GM23338 (cell line): ENCODE data around the gene TGOLN2. TPM values are rescaled to one million over a fixed set of nuclear protein-coding genes. Genes with fewer than 3 reads are reported as not detected.

Experiments used
- ATAC-seq: fragments of 200-7000 bp; cut with Tn5 transposase; 3 replicates; pipeline ENCODE4 v1.9.1; 2020
- DNase-seq: peaks from one replicate; pipeline ENCODE4 v3.0.0-alpha.2; 2015; ENCODE audit warnings: low spot score
- H2AFZ ChIP-seq: fragments of 200-600 bp; sonication (generic); 2 replicates; pipeline ENCODE4 v1.8.0; 2016; ENCODE audit warnings: antibody characterized with exemption, mild to moderate bottlenecking, moderate library complexity
- H3F3A ChIP-seq: fragments of 200-600 bp; sonication (generic); replicated peaks from 2 replicates; pipeline ENCODE4 v1.8.0; 2017; ENCODE audit warnings: antibody characterized with exemption, mixed run types, low read depth
- H3K27ac ChIP-seq: fragments of 200-600 bp; sonication (generic); 2 replicates; pipeline ENCODE4 v1.6.1; 2016; ENCODE audit warnings: low read depth
- H3K27me3 ChIP-seq: fragments of 200-600 bp; sonication (generic); 2 replicates; pipeline ENCODE4 v1.8.0; 2016; ENCODE audit warnings: mild to moderate bottlenecking, mixed run types, moderate library complexity; ENCODE audit not compliant: insufficient read depth
- H3K36me3 ChIP-seq: fragments of 200-600 bp; sonication (generic); 2 replicates; pipeline ENCODE4 v1.8.0; 2016; ENCODE audit warnings: mild to moderate bottlenecking; ENCODE audit not compliant: insufficient read depth
- H3K4me1 ChIP-seq: fragments of 200-600 bp; sonication (generic); 2 replicates; pipeline ENCODE4 v1.8.0; 2016; ENCODE audit warnings: mild to moderate bottlenecking, moderate library complexity; ENCODE audit not compliant: insufficient read depth
- H3K4me2 ChIP-seq: fragments of 200-600 bp; sonication (generic); 2 replicates; pipeline ENCODE4 v1.7.1; 2017; ENCODE audit warnings: mixed run types
- H3K4me3 ChIP-seq: fragments of 200-600 bp; sonication (generic); 2 replicates; pipeline ENCODE4 v1.6.1; 2016; ENCODE audit warnings: mixed run types
- H3K79me2 ChIP-seq: fragments of 200-600 bp; sonication (generic); replicated peaks from 2 replicates; pipeline ENCODE4 v1.8.0; 2017; ENCODE audit warnings: mild to moderate bottlenecking; ENCODE audit not compliant: insufficient read depth
- H3K9me2 ChIP-seq: fragments of 200-600 bp; sonication (generic); 2 replicates; pipeline ENCODE4 v1.8.0; 2017; ENCODE audit not compliant: insufficient read depth
- H4K20me1 ChIP-seq: fragments of 200-600 bp; sonication (generic); replicated peaks from 2 replicates; pipeline ENCODE4 v1.8.0; 2017; ENCODE audit warnings: mild to moderate bottlenecking; ENCODE audit not compliant: insufficient read depth
- H3K27ac Mint-ChIP-seq: 2 replicates; pipeline ENCODE4 v1.8.0; 2020; ENCODE audit warnings: inconsistent platforms, mild to moderate bottlenecking, moderate library complexity, mixed read lengths
- H3K27me3 Mint-ChIP-seq: 3 replicates; pipeline ENCODE4 v1.8.0; 2022; ENCODE audit warnings: low read depth, mild to moderate bottlenecking, moderate library complexity, mixed read lengths, inconsistent platforms; ENCODE audit not compliant: insufficient read depth, poor library complexity
- H3K36me3 Mint-ChIP-seq: 3 replicates; pipeline ENCODE4 v1.8.0; 2021; ENCODE audit warnings: low read depth, mild to moderate bottlenecking, inconsistent platforms, moderate library complexity, mixed read lengths
- H3K4me1 Mint-ChIP-seq: 3 replicates; pipeline ENCODE4 v1.8.0; 2020; ENCODE audit warnings: mild to moderate bottlenecking, inconsistent platforms, mixed read lengths
- H3K4me3 Mint-ChIP-seq: 3 replicates; pipeline ENCODE4 v1.8.0; 2021; ENCODE audit warnings: moderate library complexity, mild to moderate bottlenecking, inconsistent platforms, mixed read lengths
- H3K9me3 Mint-ChIP-seq: 3 replicates; pipeline ENCODE4 v1.8.0; 2020; ENCODE audit warnings: moderate library complexity, mild to moderate bottlenecking, inconsistent platforms, mixed read lengths
- CREB1 ChIP-seq: fragments of 250-450 bp; sonication (Bioruptor Pico); IDR thresholded peaks from 2 replicates; pipeline ENCODE4 v1.5.0; 2020; ENCODE audit warnings: low read depth, mild to moderate bottlenecking, moderate library complexity
- CTCF ChIP-seq, 2 experiments: fragments of 200-600 bp in 1 of 2; sonication (generic) in 1 of 2; conservative IDR thresholded peaks; 2 replicates each; pipeline versions ENCODE4 v1.5.1 to v1.6.1; 2016 to 2017; ENCODE audit warnings: antibody characterized with exemption in 2 of 2, low read depth in 2 of 2, mild to moderate bottlenecking in 2 of 2, moderate library complexity in 1 of 2
- EZH2phosphoT487 ChIP-seq: fragments of 200-600 bp; sonication (generic); IDR thresholded peaks from one replicate; pipeline ENCODE4 v1.8.1; 2018; ENCODE audit warnings: antibody characterized with exemption; ENCODE audit not compliant: unreplicated experiment
- JUNB ChIP-seq: IDR thresholded peaks from one replicate; pipeline ENCODE4 v1.6.1; 2016; ENCODE audit warnings: antibody characterized with exemption; ENCODE audit not compliant: unreplicated experiment
- NANOG ChIP-seq: IDR thresholded peaks from 2 replicates; pipeline ENCODE4 v1.6.1; 2016; ENCODE audit warnings: antibody characterized with exemption, borderline replicate concordance
- POLR2AphosphoS5 ChIP-seq: IDR thresholded peaks from 2 replicates; pipeline ENCODE4 v1.6.1; 2016; ENCODE audit warnings: antibody characterized with exemption, low read depth
- REST ChIP-seq: IDR thresholded peaks from one replicate; pipeline ENCODE4 v1.6.1; 2018; ENCODE audit warnings: antibody characterized with exemption; ENCODE audit not compliant: unreplicated experiment
- STAT1 ChIP-seq: IDR thresholded peaks from one replicate; pipeline ENCODE4 v1.6.1; 2016; ENCODE audit warnings: antibody characterized with exemption; ENCODE audit not compliant: unreplicated experiment
- ZNF114 ChIP-seq: fragments of 250-450 bp; sonication (Bioruptor Pico); IDR thresholded peaks from 2 replicates; pipeline ENCODE4 v1.5.0; 2020; ENCODE audit warnings: mild to moderate bottlenecking, moderate library complexity
- ZNF331 ChIP-seq: fragments of 250-450 bp; sonication (Bioruptor Pico); IDR thresholded peaks from 2 replicates; pipeline ENCODE4 v1.5.0; 2020; ENCODE audit warnings: low read depth, mild to moderate bottlenecking, moderate library complexity
- ZNF462 ChIP-seq: fragments of 250-450 bp; sonication (Bioruptor Pico); IDR thresholded peaks from 2 replicates; pipeline ENCODE4 v1.5.0; 2020; ENCODE audit warnings: mild to moderate bottlenecking, moderate library complexity
- polyA plus RNA-seq: library from polyadenylated mRNA; unstranded; fragments of >200 nt; fragmentation: Nextera tagmentation; extraction: Ambion mirVana; gene quantifications from 2 replicates; pipeline ENCODE4 v1.2.1, GENCODE V29; 2016
- total RNA-seq: library from RNA; depleted of rRNA; stranded (reverse); fragments of >200 nt; shearing (Covaris generic); gene quantifications from 2 replicates; pipeline ENCODE4 v1.2.3, GENCODE V29; 2014

The TGOLN2 gene
- total and polyA plus RNA-seq, 2 experiments from 2014 or later: 20.8 to 48.3 TPM

- TF ChIP-seq EZH2phosphoT487 (no peak), STAT1 (no peak), ZNF331 (CRISPR knock-in tag) (no peak), REST (no peak), ZNF114 (CRISPR knock-in tag) (no peak), POLR2AphosphoS5 (no peak), JUNB (no peak), NANOG (no peak)
Measured at GRCh38 chr2:85307527-85307897, 20.3 kb downstream of the TGOLN2 start (continued).

- Histone ChIP-seq H3K4me3 (no peak overlapping the region), H4K20me1 (peaks cover 27% of the 10 kb centered on the region), H3K79me2 (peaks cover 12% of the 10 kb centered on the region), H3K9me2 (no peaks in the 10 kb centered on the region), H2AFZ (no peak overlapping the region), H3K27ac (no peak overlapping the region), H3F3A (peaks cover 30% of the 10 kb centered on the region), H3K4me2 (no peak overlapping the region), H3K36me3 (peaks cover 22% of the 10 kb centered on the region; the same call in 1 of the 2 replicates), H3K4me1 (peaks cover 8% of the 10 kb centered on the region; the same call in 1 of the 2 replicates), H3K27me3 (no peaks in the 10 kb centered on the region)
- DNase-seq (no peak), ATAC-seq (no peak)
- Mint-ChIP-seq H3K4me3 (no peak overlapping the region; the same call in 2 of the 3 replicates), H3K27ac (peak overlapping the region; percentile 52; the same call in 1 of the 2 replicates), H3K27me3 (peaks cover 26% of the 10 kb centered on the region), H3K9me3 (no peaks in the 10 kb centered on the region), H3K36me3 (peaks cover 77% of the 10 kb centered on the region), H3K4me1 (peaks cover 27% of the 10 kb centered on the region)
- no peak for TF ChIP-seq CREB1 (CRISPR knock-in tag)
- no peak for TF ChIP-seq ZNF331 (CRISPR knock-in tag)
- TF ChIP-seq NANOG: no peak
- no peak for TF ChIP-seq EZH2phosphoT487
- TF ChIP-seq CTCF (conservative IDR thresholded peaks at IDR 0.05; ENCODE audit: low read depth in 2 of 2): no peak
- no peak for TF ChIP-seq ZNF462
- no peak for TF ChIP-seq JUNB
- TF ChIP-seq STAT1: no peak
Measured at GRCh38 chr2:85303780-85304531, 23.8 kb downstream of the TGOLN2 start.
